GM19397 (cell line): ENCODE measurements around the gene NRXN3.
A peak's percentile ranks its signal among the peaks of the same experiment; 100 is the strongest.
"Not testable (repeated sequence)": the region's sequence is repeated elsewhere in the genome, so short reads cannot be mapped to it uniquely, and the experiment has no call there.

Experiments used
- ATAC-seq: cut with Tn5 transposase; IDR thresholded peaks from one replicate; pipeline ENCODE4 v1.9.1; 2021; ENCODE audit warnings: mild to moderate bottlenecking, moderate library complexity; ENCODE audit not compliant: unreplicated experiment

The NRXN3 gene

DNA sequence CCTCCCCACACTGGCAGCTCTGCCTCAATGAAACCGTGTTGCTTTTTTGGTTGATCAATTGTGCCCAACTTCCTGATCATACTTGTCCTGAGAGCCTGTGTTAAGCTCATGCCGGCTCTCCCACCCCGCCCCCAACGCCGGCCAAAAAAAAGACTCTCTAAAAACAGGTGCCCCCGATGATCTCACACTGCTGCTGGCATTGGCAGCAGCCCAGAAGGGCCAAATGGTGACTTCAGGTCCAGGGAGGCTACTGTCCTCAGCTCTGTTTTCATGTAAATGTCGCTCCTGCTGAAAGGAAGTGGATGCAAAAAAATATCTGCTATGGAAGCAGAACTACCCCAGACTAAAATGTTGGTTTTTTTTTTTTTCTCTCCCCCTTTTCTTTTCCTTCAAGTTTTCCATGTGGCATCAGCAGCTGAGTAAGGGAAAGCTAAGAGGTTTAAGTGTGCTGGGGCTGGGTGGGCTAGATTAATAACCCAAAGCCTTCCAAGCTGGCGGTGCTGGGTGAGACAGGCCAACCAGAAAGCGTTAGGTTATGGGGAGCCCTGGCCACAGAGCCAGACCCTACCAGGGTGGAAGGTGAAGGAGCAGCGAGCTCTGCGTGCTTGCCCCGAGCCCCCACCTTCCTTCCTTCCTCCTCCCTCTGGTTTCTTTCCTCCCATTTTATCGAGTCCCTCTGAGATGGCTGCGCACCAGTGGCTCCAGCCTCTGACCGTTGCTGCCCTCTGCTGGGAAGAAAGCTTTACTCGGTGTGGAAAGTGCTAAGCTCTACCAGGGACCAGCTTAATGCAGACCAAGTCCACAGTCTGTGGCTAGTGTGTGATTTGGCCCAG lies 396.1 kb downstream of the NRXN3 start:
- peak; percentile 96 for ATAC-seq

DNA sequence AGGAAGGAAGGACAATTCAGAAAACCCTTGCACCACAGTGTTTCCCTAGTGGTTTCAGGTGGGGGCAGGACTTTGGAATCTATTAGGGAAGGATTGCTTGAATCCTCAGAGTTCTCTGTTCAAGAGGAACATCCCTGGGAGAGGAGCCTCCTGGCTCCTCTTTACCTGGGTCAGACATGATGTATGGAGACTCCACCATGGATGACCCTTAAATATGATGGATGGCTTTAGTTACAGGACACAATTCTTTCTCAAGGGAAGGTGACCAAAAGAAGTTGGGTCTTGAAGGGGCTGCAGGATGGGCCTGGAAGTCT lies 396.6 kb downstream of the NRXN3 start:
- peak; percentile 11 for ATAC-seq

DNA sequence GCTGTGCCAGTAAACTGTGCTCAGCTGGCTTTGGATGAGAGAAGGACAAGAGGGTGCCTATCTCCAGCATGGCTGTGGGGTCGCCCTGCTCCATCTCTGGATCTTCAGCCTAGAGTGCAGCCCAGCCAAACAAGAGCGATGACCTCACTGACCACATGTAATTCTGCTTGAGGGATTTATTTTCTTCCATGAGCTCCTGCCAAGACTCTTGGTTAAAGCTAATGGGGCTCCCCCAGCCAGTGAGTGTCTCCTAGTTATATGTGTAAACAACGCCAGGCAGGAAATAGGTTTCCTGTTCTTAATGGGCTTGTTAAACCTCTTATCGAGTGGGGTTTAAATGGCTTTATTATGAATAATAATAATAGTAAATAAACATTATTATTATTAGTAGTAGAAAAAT lies 397.2 kb downstream of the NRXN3 start:
- ATAC-seq: no peak

DNA sequence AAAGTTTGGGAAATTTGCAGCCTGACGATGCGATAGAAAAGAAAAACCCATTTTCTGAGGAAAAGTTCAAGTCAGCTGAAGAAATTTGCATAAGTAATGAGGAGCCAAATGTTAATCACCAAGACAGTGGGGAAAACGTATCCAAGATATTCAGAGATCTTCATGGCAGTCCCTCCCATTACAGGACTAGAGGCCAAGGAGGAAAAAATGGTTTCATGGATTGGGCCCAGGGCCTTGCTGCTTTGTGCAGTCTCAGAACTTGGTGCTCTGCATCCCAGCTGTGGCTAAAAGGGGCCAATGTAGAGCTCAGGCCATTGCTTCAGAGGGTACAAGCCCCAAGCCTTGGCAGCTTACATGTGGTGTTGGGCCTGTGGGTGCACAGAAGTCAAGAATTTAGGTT lies 403.6 kb downstream of the NRXN3 start:
- not testable (repeated sequence) for ATAC-seq

DNA sequence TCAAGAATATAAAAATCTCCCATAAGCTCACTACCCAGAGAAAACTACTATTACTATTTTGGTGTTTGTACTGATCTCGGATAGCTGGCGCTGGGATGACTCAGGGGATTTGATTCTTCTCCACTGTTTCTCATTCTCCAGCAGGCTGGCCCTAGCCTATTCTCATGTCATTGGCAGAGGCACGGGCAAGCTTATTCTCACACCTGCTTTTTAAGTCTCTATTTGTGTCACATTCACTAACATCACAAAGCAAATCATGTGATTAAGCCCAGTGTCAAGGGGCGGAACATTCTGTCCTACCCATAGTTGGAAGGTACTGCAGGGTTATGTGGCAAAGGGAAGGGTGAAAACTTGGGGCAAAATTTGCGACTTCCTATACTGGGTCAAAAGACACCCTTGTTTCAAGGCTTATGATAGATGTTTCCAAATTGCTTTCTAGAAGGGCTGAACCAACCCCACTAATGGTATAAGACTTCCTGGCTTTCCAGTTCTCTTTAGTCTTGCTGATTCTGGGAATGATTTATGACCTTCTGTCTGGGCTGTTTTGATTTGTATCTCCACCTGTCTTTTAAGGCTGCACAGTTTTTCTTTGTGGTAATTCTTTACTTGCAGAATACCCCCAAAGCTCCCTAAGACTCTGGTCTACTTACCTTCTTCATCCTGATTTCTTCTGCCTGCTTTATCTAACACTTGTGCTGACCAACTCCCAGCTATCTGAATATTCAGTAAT lies 406.4 kb downstream of the NRXN3 start:
- ATAC-seq: no peak

DNA sequence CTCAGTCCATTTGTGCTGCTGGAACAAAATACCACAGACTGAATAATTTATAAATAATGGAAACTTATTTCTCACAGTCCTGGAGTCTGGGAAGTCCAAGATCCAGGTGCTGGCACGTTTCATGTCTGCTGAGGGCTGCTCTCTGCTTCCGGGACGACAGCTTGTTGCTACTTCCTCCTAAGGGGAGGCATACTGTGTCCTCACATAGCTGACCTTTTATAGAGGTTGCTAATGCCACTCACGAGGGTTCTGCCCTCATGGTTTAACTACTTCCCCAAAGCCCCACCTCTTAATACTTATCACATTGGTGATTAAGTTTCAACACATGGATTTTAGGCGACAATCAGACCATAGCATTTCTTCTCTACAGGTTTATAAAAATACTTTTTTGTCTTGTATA lies 411.1 kb downstream of the NRXN3 start:
- ATAC-seq: no peak

GRCh38 chr14:78586681-78587080 lies 416.5 kb downstream of the NRXN3 start:
- no peak for ATAC-seq

- no peak for ATAC-seq
These were observed 418.7 kb downstream of the NRXN3 start for GRCh38 chr14:78588906-78589305.

DNA sequence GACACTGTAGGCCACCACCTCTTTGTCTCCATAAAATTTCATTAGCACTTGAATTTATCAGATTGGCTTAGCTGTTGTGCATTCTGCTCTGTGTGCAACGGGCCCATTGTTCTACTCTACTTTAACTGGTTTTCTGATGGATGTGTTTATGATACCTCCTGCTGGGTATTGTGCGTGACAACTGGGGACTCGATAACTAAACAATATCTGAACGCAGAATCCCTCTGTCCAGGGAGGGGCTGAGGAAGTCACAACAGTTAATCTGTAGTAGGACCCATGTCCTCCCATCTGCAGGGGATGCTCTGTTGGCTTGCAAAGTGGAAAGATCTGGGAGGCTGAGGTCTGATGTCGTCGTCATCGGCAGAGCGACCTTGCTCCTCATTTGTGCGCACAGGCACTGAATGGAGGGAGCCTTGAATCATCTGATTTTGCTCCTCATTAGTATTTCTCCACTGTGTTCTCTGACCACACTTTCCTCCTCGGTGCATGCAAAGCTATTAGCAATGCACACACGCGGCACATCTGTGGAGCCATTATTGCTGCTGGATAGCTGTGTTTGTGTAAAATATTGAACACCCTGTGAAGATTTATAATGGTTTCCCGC lies 422.5 kb downstream of the NRXN3 start:
- ATAC-seq: no peak

DNA sequence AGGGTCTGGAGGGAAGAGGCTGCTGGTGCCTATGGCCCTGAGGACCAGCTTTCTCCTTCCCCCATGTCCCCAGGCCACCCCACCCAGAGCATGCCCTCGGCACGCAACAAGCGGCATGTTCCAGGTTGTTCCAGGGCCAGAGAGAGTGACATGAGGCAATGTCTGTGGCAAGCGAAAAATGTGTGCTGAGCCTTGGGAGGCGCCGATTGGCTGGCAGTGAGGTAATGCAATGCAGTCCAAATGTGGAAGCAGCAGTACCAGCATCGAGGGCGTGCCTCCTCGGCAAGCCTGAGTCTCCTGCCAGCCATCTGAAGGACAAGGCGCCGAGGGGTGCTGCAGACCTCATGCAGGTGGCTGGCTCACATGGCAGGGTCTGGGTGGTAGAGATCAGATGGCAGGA lies 423.8 kb downstream of the NRXN3 start:
- no peak for ATAC-seq

GRCh38 chr14:78595797-78596196 lies 425.6 kb downstream of the NRXN3 start:
- ATAC-seq: no peak

DNA sequence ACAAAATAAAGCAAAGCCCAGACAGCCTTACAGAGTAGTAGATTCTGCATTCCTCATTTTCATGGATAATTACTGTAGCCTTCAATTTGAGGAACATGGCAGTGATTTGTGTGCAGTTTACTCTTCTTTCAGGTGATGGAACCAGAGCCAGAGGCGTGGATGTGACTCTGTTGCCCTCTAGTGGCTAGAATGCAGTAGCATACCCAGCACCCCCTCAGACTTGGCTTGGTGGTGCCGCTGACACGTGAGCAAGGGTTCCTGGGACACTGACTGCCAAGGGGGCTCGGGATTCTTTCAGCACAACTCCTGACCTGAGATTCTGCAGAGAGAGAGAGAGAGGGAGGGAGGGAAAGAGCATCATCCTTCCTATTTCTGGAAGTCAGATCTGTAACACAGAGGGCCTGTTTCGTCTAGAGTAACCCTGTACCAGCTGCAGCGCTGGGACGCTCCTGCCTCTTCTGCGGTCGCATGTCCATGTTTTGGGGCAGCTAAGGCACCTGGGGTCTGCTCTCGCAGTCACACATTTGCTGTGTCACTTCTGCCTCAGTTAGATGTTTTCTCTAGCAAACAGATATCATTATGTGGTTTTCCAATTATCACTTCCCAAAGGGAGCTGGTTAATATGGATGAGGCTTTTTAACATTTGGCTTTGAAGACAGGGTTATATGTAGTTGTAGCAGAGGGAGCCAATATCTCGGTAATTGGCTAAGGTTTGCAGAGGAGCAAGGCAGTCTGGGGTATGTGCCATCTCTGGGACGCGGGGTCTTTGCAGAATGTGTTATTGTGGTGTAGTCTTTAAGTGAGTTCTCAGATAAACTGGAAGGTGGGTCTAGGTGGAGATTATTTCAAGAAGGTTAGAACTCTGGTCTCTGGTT lies 428.1 kb downstream of the NRXN3 start:
- peak; percentile 94 for ATAC-seq

GRCh38 chr14:78605025-78605762 lies 435.0 kb downstream of the NRXN3 start:
- ATAC-seq: no peak

- no peak for ATAC-seq
These were observed 435.8 kb downstream of the NRXN3 start for GRCh38 chr14:78605897-78606500.

- ATAC-seq: no peak
These were observed 439.0 kb downstream of the NRXN3 start for GRCh38 chr14:78608998-78609787.

DNA sequence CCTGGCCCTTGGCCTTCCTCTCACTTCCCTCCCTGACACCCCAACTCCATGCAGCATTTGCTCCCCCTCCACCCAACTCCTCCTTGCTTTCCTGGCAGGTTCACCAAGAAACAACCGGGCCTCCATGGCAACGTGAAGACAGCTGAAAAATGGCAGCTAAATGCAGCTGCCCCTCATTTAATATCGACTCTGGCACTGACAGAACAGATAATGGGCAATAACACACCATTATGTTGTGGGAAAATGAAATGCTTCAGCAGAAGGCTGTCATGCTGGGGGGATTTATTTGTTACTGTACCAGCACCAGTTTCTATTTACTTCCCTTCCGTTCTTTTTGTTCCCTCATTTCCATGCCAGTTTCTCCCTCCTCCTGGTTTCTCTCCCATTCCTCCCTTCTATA lies 440.8 kb downstream of the NRXN3 start:
- ATAC-seq: no peak

DNA sequence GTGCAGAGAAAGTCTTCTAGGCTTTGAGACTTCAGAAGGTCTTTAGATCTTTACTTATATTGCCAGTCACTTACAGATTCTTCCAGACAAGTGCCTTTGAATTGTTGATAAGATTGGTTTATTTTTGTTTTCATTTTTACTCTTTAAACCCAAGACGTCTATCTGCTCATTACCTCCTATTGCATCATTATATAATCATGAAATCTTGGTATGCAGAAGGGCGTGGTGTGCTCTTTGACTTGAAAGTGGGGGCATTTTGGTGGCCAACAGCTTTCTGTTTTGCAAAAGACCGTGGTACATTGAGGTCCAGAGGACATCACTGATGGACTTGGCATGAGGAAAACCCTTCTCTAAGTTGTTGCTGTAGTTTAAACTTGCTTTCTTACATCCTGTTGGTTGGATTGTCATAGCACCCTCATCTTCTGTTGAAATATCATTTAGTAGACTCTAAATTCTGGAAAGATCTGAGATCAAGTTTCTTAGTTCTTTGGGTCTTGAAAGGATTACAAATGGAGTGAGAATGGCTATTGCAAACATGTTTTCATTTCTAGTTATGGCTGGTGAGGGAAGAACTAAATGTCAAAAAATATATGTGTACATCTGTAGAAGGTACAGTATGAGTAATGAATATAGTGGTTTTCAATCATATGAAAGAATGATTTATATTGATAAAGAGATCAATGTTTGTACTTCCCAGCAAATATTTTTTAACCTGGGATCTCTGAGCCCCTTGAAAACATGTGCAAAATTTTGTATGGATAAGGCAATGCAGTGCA lies 441.8 kb downstream of the NRXN3 start:
- ATAC-seq: no peak

DNA sequence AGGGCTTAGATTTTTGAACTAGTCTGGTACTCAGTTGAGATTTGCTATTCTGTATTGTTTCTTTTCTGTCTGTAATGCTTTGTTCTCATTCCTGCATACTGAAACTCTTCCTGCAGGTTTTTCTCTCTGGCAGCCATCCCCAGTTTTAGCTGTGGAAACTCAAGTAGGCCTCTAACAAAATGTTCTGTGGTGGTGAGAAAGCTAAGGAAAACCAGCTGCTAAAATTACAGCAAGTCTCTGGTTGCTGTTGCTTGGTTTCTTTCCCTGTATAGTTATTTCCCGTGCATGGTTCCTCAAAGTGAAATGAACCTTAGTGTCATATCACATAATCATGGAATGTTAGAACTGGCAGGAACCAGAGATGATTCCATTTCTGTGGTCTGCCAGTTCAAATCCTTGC lies 442.5 kb downstream of the NRXN3 start:
- no peak for ATAC-seq
